HUES48 (cell line): ENCODE measurements around the gene URI1.

Source experiments
- H3K27ac ChIP-seq: one replicate; pipeline ENCODE4 v1.7.0; 2013; ENCODE audit warnings: low read depth, low read length, inconsistent platforms
- H3K27me3 ChIP-seq: 2 replicates; pipeline ENCODE4 v1.6.1; 2013; ENCODE audit warnings: mild to moderate bottlenecking, low read length; ENCODE audit not compliant: control insufficient read depth, insufficient read depth
- H3K36me3 ChIP-seq: 2 replicates; pipeline ENCODE4 v1.6.1; 2013; ENCODE audit warnings: low read length; ENCODE audit not compliant: control insufficient read depth, insufficient read depth
- H3K4me1 ChIP-seq: 2 replicates; pipeline ENCODE4 v1.6.1; 2013; ENCODE audit warnings: mild to moderate bottlenecking, low read length; ENCODE audit not compliant: control insufficient read depth, insufficient read depth
- H3K4me3 ChIP-seq: 2 replicates; pipeline ENCODE4 v1.5.1; 2013; ENCODE audit warnings: mild to moderate bottlenecking, low read depth, low read length
- H3K9ac ChIP-seq: 2 replicates; pipeline ENCODE4 v1.6.1; 2013; ENCODE audit warnings: mild to moderate bottlenecking, low read depth, low read length, moderate library complexity
- H3K9me3 ChIP-seq: 2 replicates; pipeline ENCODE4 v1.6.1; 2013; ENCODE audit warnings: low read length; ENCODE audit not compliant: control insufficient read depth, insufficient read depth

URI1 gene

DNA sequence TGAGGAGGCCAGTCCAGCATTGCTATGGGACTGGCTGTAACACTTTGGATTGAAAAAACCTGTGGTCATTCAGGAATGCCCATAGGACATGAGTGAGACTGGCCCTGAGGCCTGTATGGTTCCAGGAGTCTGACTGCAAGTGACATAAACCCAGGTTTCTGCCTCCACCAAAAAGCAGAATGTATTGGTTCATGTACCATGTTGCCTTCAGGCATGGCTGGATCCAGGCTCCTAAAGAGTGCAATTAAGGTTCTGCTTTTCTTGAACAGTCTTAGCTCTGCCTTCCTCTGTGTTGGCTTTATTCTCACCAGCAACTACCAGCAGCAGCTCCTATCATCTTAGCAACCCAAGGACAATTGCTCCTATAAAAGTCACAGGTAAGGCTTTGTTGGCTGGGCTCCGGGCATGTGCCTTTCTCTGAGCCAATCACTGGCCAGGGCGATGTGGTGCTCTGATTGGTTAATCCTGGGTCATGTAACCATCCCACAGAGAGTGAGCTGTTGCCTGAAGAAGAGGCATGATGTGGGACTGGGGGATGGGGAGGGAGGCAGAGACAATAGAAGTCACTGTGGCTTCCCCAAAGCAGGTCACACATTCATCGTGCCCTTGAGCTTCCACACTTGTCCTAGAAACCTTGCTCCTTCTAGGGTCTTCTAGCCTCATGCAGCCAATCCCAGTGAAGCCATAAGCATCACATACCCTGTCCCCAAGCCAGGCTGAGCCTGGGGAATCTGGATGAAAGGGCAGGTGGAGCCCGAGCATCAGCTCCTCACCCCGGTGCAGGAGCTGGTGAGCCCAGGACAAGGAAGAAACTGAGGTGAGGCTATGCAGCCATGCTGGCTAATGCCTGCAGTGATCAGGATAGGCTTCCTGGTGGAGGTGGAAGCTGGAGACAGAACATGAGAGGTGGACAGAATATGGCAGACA lies 123.9 kb downstream of the URI1 start:
- Histone ChIP-seq H3K4me1 (no peaks in the 10 kb centered on the region), H3K9me3 (no peaks in the 10 kb centered on the region), H3K27me3 (no peaks in the 10 kb centered on the region), H3K27ac (no peak overlapping the region), H3K36me3 (no peaks in the 10 kb centered on the region), H3K9ac (no peak overlapping the region), H3K4me3 (no peak overlapping the region)
